Measurements from ENCODE around the gene VTCN1.

The VTCN1 gene

DNA sequence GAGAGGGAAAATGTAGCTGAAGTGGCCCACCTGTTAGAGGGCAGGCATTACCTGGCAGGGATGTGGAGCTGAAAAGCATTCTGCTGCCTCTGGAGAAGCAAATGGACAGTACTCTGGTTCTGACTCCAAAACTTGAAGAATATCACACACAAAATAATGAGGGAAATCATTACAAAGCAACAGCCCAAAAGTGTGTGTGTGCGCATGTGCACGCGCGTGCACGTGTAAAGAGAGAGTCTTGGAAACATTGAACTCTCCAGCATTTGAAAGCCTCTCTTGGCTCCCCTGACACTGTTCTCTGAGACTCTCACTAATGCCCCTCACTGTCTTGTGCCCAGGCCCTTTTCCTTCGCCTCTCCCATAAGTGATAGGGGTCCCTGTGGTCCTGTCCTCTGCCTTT is 2.3 kb upstream of the VTCN1 start:
- Histone ChIP-seq H3K4me3 (ENCODE audit: insufficient read depth, low read depth, low read length, poor library complexity, severe bottlenecking) (no peak overlapping the region), H3K9me3 (ENCODE audit: control insufficient read depth, low read length) (no peaks in the 10 kb centered on the region), H3K27me3 (replicated peaks; ENCODE audit: control insufficient read depth, insufficient read depth, low read length, poor library complexity, severe bottlenecking) (no peaks in the 10 kb centered on the region), H3K36me3 (ENCODE audit: control insufficient read depth, insufficient read depth, low read length) (no peaks in the 10 kb centered on the region), H3K27ac (ENCODE audit: insufficient read depth, low read length, poor library complexity, severe bottlenecking) (no peak overlapping the region), H3K4me1 (ENCODE audit: control insufficient read depth, insufficient read depth, low read length, poor library complexity, severe bottlenecking) (no peaks in the 10 kb centered on the region)
- no peak for DNase-seq

GRCh38 chr1:117210386-117210785 is 341 bp downstream of the VTCN1 start:
- Histone ChIP-seq H3K36me3 (ENCODE audit: control insufficient read depth, insufficient read depth, low read length) (no peaks in the 10 kb centered on the region), H3K9me3 (ENCODE audit: control insufficient read depth, low read length) (no peaks in the 10 kb centered on the region), H3K27me3 (replicated peaks; ENCODE audit: control insufficient read depth, insufficient read depth, low read length, poor library complexity, severe bottlenecking) (no peaks in the 10 kb centered on the region), H3K4me3 (ENCODE audit: insufficient read depth, low read depth, low read length, poor library complexity, severe bottlenecking) (no peak overlapping the region), H3K27ac (ENCODE audit: insufficient read depth, low read length, poor library complexity, severe bottlenecking) (no peak overlapping the region), H3K4me1 (ENCODE audit: control insufficient read depth, insufficient read depth, low read length, poor library complexity, severe bottlenecking) (no peaks in the 10 kb centered on the region)
- DNase-seq: no peak

DNA sequence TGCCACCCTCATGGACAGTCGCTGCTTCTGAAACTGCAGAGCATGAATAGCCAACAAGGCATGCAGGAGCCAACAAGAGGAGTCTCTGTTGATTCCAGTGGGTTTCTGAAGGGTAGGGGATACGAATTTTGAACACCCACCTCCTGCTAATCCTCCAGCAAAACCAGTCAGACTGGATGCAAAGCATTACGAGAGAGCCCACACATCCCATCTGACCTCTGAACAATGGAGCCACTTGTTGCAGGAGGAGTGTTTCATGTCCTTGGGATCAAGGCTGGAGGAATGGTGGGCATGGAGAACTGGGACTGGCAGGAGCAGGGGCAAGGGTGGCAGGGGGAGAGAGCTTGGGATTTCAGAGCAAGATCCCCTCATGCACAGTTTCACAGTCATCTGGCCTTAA is 1.6 kb downstream of the VTCN1 start:
- no peak overlapping the region for H3K27ac ChIP-seq (ENCODE audit: insufficient read depth, low read length, poor library complexity, severe bottlenecking)
- H3K27me3 ChIP-seq (replicated peaks; ENCODE audit: control insufficient read depth, insufficient read depth, low read length, poor library complexity, severe bottlenecking): no peaks in the 10 kb centered on the region
- no peak overlapping the region for H3K4me3 ChIP-seq (ENCODE audit: insufficient read depth, low read depth, low read length, poor library complexity, severe bottlenecking)
- H3K9me3 ChIP-seq (ENCODE audit: control insufficient read depth, low read length): no peaks in the 10 kb centered on the region
- no peak for DNase-seq
- no peaks in the 10 kb centered on the region for H3K4me1 ChIP-seq (ENCODE audit: control insufficient read depth, insufficient read depth, low read length, poor library complexity, severe bottlenecking)
- no peaks in the 10 kb centered on the region for H3K36me3 ChIP-seq (ENCODE audit: control insufficient read depth, insufficient read depth, low read length)

- Histone ChIP-seq H3K36me3 (ENCODE audit: control insufficient read depth, insufficient read depth, low read length) (no peaks in the 10 kb centered on the region), H3K27me3 (replicated peaks; ENCODE audit: control insufficient read depth, insufficient read depth, low read length, poor library complexity, severe bottlenecking) (no peaks in the 10 kb centered on the region)
Observed at GRCh38 chr1:117208580-117208979, 2.1 kb downstream of the VTCN1 start.

GRCh38 chr1:117205368-117205767 is 5.4 kb downstream of the VTCN1 start:
- H3K27me3 ChIP-seq (replicated peaks; ENCODE audit: control insufficient read depth, insufficient read depth, low read length, poor library complexity, severe bottlenecking): peaks cover 10% of the 10 kb centered on the region
- H3K4me1 ChIP-seq (ENCODE audit: control insufficient read depth, insufficient read depth, low read length, poor library complexity, severe bottlenecking): no peaks in the 10 kb centered on the region
- no peaks in the 10 kb centered on the region for H3K36me3 ChIP-seq (ENCODE audit: control insufficient read depth, insufficient read depth, low read length)
- no peak overlapping the region for H3K27ac ChIP-seq (ENCODE audit: insufficient read depth, low read length, poor library complexity, severe bottlenecking)
- no peak overlapping the region for H3K4me3 ChIP-seq (ENCODE audit: insufficient read depth, low read depth, low read length, poor library complexity, severe bottlenecking)
- DNase-seq: no peak
- H3K9me3 ChIP-seq (ENCODE audit: control insufficient read depth, low read length): no peaks in the 10 kb centered on the region

More at GRCh38 chr1:117208580-117208979, 2.1 kb downstream of the VTCN1 start:
- Histone ChIP-seq H3K4me3 (ENCODE audit: insufficient read depth, low read depth, low read length, poor library complexity, severe bottlenecking) (no peak overlapping the region), H3K27ac (ENCODE audit: insufficient read depth, low read length, poor library complexity, severe bottlenecking) (no peak overlapping the region), H3K4me1 (ENCODE audit: control insufficient read depth, insufficient read depth, low read length, poor library complexity, severe bottlenecking) (no peaks in the 10 kb centered on the region), H3K9me3 (ENCODE audit: control insufficient read depth, low read length) (no peaks in the 10 kb centered on the region)
- no peak for DNase-seq

GRCh38 chr1:117201808-117202207 is 8.9 kb downstream of the VTCN1 start:
- Histone ChIP-seq H3K36me3 (ENCODE audit: control insufficient read depth, insufficient read depth, low read length) (no peaks in the 10 kb centered on the region), H3K4me1 (ENCODE audit: control insufficient read depth, insufficient read depth, low read length, poor library complexity, severe bottlenecking) (no peaks in the 10 kb centered on the region), H3K4me3 (ENCODE audit: insufficient read depth, low read depth, low read length, poor library complexity, severe bottlenecking) (no peak overlapping the region), H3K27me3 (replicated peaks; ENCODE audit: control insufficient read depth, insufficient read depth, low read length, poor library complexity, severe bottlenecking) (peaks cover 10% of the 10 kb centered on the region), H3K27ac (ENCODE audit: insufficient read depth, low read length, poor library complexity, severe bottlenecking) (no peak overlapping the region), H3K9me3 (ENCODE audit: control insufficient read depth, low read length) (no peaks in the 10 kb centered on the region)
- no peak for DNase-seq

DNA sequence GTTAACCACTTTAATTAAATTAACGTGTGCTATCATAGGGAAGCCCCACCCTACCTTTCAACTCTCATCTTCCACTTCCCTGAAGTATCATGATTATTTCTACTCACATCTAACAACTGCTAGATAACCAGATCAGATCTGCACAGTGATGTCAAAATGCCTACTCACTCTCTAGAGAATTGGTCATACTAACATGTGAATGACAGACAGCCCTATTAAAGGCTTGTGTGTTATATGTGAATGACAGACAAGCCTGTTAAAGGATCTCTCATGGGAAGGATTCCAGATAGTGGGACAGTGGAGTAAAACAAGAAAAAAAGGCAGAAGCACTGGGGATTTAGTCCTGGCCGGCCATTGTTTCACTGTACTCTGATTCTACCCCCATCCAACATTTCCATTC is 12.6 kb downstream of the VTCN1 start:
- H3K27ac ChIP-seq (ENCODE audit: insufficient read depth, low read length, poor library complexity, severe bottlenecking): no peak overlapping the region
- no peaks in the 10 kb centered on the region for H3K9me3 ChIP-seq (ENCODE audit: control insufficient read depth, low read length)
- no peaks in the 10 kb centered on the region for H3K4me1 ChIP-seq (ENCODE audit: control insufficient read depth, insufficient read depth, low read length, poor library complexity, severe bottlenecking)
- no peak overlapping the region for H3K4me3 ChIP-seq (ENCODE audit: insufficient read depth, low read depth, low read length, poor library complexity, severe bottlenecking)
- peaks cover 10% of the 10 kb centered on the region for H3K27me3 ChIP-seq (replicated peaks; ENCODE audit: control insufficient read depth, insufficient read depth, low read length, poor library complexity, severe bottlenecking)
- DNase-seq: no peak
- no peaks in the 10 kb centered on the region for H3K36me3 ChIP-seq (ENCODE audit: control insufficient read depth, insufficient read depth, low read length)

GRCh38 chr1:117189726-117190125 is 21.0 kb downstream of the VTCN1 start:
- Histone ChIP-seq H3K4me1 (ENCODE audit: control insufficient read depth, insufficient read depth, low read length, poor library complexity, severe bottlenecking) (no peaks in the 10 kb centered on the region), H3K9me3 (ENCODE audit: control insufficient read depth, low read length) (no peaks in the 10 kb centered on the region), H3K27me3 (replicated peaks; ENCODE audit: control insufficient read depth, insufficient read depth, low read length, poor library complexity, severe bottlenecking) (no peaks in the 10 kb centered on the region), H3K27ac (ENCODE audit: insufficient read depth, low read length, poor library complexity, severe bottlenecking) (no peak overlapping the region), H3K36me3 (ENCODE audit: control insufficient read depth, insufficient read depth, low read length) (no peaks in the 10 kb centered on the region), H3K4me3 (ENCODE audit: insufficient read depth, low read depth, low read length, poor library complexity, severe bottlenecking) (no peak overlapping the region)
- DNase-seq: no peak

GRCh38 chr1:117188816-117189437 is 21.8 kb downstream of the VTCN1 start:
- H3K27me3 ChIP-seq (replicated peaks; ENCODE audit: control insufficient read depth, insufficient read depth, low read length, poor library complexity, severe bottlenecking): no peaks in the 10 kb centered on the region
- no peaks in the 10 kb centered on the region for H3K9me3 ChIP-seq (ENCODE audit: control insufficient read depth, low read length)
- no peak overlapping the region for H3K4me3 ChIP-seq (ENCODE audit: insufficient read depth, low read depth, low read length, poor library complexity, severe bottlenecking)
- DNase-seq: no peak
- H3K4me1 ChIP-seq (ENCODE audit: control insufficient read depth, insufficient read depth, low read length, poor library complexity, severe bottlenecking): no peaks in the 10 kb centered on the region
- no peaks in the 10 kb centered on the region for H3K36me3 ChIP-seq (ENCODE audit: control insufficient read depth, insufficient read depth, low read length)
- no peak overlapping the region for H3K27ac ChIP-seq (ENCODE audit: insufficient read depth, low read length, poor library complexity, severe bottlenecking)

DNA sequence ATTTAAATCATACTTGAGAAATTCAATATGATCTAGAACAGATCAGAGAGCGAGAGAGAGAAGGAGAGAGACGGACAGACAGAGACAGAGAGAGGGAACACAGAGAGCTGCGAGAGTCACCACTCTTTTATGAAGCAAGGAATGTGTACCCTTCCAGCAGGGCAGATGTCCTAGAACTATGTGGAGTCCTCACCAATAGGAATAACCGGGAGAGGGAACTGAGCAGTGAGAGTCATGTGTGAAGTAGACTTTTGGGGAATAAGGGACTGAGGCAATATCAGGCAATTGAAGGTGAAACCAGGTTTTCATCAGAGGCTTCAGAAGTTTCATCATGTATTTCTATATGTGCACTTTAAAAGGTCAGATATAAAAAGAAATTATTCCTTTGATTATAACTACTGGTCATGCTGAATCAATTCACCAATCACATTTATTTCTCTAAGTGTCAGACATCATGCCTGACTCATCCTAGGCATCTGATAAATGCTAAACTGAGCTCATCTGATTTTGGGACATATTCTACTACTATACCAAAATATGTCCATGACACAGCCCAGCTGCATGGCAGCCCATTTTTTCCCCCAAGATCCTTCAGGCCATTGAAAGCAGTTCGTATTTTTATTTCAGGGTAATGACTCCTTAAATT is 22.4 kb downstream of the VTCN1 start:
- Histone ChIP-seq H3K27me3 (replicated peaks; ENCODE audit: control insufficient read depth, insufficient read depth, low read length, poor library complexity, severe bottlenecking) (no peaks in the 10 kb centered on the region), H3K4me1 (ENCODE audit: control insufficient read depth, insufficient read depth, low read length, poor library complexity, severe bottlenecking) (no peaks in the 10 kb centered on the region), H3K27ac (ENCODE audit: insufficient read depth, low read length, poor library complexity, severe bottlenecking) (no peak overlapping the region), H3K4me3 (ENCODE audit: insufficient read depth, low read depth, low read length, poor library complexity, severe bottlenecking) (no peak overlapping the region), H3K36me3 (ENCODE audit: control insufficient read depth, insufficient read depth, low read length) (no peaks in the 10 kb centered on the region), H3K9me3 (ENCODE audit: control insufficient read depth, low read length) (no peaks in the 10 kb centered on the region)
- DNase-seq: no peak
